NCI-H526 treated with DMSO at 0.1 percent for 48 hours (cell line): Measurements from ENCODE around the gene ACOT8.
A peak's percentile ranks its signal among the peaks of the same experiment; 100 is the strongest.
"Not testable (repeated sequence)": the region's sequence is repeated elsewhere in the genome, so short reads cannot be mapped to it uniquely, and the experiment has no call there.

Experiments
- DNase-seq: peaks from one replicate; lab custom pipeline; 2025; lab: John Stamatoyannopoulos, UW

ACOT8 gene

DNA sequence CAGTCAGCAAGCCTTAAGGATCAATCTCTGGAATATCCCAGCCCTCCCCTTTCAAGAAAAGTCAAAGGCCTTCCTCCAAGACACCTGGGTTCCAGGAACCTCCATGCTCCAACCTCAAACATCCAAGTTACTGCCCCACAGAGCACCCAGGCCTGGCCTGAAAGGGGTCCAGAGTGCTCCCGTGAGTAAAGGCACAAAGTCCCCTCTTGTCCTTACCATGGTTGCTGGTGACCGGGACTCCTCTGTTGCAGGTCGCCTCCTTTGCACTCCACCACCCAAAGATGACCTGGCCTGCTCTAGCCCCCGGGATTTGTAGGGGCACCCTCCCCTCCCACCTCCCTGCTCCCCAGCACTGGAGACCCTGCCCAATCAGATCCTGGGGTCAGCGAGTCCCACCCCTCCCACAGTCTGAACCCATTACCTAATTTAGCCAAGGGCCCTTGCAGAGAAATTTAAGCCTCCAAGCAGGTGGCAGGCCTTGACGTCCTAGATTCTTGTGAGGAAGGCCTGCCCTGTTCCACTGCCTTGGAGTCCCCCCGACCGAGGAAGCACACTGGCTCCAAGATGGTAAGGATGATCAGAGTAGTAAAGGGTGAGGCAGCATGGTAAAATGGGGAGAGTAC is 30.1 kb downstream of the ACOT8 start, which contains the start of gene TNNC2:
TSS of gene TNNC2 (minus strand) at position 283 of the 623 bp plus-strand sequence. CDS start at position 219, 64 bp downstream.
- no peak for DNase-seq

- no peak for DNase-seq
Measured at GRCh38 chr20:45826381-45827019, 30.7 kb downstream of the ACOT8 start.

DNA sequence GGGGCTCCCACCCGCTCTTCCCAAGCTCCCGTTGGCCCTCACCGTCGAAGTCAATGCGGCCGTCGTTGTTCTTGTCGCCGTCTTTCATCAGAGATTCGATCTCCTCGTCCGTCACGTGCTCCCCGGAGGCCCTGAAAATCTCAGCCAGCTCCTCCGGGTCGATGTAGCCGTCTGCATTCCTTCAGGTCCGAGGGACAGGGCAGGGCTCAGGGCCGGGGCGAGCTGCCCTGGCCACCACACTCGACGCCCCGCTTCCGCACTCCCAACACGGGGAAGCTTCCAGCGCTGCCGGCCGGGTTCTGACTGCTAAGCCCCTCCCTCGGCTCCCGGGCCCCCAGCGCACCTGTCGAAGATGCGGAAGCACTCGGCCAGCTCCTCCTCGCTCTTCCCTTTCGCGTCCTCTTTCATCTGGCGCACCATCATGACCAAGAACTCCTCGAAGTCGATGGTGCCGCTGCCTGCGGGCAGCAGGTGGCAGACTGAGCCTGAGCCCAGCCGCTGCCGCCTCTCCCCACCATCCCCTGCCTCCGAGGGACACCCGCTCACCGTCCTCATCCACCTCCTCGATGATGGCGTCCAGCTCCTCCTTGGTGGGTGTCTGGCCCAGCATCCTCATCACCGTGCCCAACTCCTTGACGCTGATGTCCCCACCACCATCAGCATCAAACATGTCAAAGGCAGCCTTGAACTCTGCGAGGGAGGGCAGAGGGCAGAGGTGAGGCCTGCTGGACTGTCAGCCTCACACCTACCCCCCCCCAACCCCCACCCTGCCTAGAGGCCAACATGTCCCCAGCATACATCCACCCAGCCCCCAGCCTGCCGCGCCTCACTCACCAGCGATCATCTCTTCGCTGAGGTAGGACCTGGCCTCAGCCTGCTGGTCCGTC is 33.0 kb downstream of the ACOT8 start:
- DNase-seq, result no peak

- DNase-seq, result peak; percentile 43
Measured at GRCh38 chr20:45822857-45823256, 34.3 kb downstream of the ACOT8 start.

DNA sequence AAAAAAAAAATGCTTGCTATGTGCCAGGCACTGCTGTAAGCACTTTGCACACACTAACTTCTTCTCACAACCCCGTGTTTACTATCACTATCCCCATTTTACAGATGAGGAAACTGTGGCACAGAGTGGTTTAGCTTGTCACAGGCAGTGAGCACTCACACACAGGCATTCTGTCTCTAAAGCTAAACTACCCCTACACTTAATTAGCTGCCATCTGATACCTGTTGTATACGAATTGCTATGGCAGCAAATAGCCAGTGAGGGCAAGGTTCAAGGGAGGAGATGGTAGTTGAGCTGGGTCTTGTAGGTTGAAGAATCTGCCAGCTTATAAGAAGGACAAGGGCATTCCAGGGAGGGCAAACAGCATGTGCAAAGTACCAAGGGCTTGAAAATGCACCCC is 35.2 kb downstream of the ACOT8 start:
- no peak for DNase-seq

GRCh38 chr20:45819466-45819865 is 37.7 kb downstream of the ACOT8 start:
- no peak for DNase-seq

DNA sequence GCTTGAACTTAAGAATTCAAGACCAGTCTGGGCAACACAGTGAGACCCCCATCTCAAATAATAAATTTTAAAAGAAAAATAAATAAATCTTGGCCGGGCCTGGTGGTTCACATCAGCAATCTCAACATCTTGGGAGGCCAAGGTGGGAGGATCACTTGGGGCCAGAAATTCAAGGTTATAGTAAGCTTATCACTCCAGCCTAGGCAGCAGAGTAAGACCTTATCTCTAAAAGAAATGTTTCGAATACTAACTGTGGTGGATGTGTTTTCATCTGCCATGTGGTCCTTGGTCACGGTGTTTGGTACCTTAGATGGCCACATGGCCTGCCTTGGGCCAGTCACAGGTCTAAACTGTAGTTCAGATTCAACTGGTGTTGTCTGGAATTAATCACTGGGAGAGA is 39.0 kb downstream of the ACOT8 start:
- no peak for DNase-seq

DNA sequence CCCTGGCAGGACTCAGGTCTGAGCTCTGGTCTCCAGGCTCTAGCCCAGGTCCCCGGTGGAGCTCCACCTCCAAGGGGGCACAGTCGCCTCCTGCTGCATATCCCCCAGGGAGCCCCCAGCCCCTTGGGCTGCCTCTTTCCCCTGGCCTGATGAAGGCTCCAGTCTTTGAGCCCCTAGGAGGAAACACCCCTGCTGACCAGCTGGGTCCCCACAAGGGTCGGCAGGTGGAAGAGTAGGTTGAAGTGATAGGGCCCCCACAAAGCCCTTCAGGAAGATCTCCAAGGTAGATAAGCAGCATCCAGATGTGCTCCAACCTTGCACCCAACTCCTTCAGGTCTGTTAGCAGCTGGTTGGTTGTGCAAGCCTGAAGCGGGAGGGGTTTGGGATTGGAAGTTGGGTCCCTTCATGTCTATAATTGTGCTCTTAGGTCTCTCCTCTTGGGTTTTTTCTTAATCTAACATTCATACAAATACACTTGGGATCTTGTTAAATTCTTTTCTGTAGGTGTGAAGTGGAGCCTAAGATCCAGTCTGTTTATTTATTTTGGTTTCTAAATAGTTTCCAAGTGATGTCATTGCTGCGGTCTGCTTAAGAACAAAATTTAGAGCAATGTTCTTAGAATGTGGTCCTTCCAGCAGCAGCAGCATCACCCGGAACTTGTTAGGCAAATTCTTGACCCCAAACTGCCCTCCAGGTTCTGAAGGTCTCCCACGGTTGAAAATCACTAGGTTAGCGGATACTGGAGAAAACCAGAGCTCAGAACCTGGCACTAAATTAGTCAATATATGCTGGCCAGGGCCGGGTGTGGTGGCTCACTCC is 39.6 kb downstream of the ACOT8 start:
- no peak for DNase-seq

- no peak for DNase-seq
Measured at GRCh38 chr20:45816951-45817350, 40.2 kb downstream of the ACOT8 start.

DNA sequence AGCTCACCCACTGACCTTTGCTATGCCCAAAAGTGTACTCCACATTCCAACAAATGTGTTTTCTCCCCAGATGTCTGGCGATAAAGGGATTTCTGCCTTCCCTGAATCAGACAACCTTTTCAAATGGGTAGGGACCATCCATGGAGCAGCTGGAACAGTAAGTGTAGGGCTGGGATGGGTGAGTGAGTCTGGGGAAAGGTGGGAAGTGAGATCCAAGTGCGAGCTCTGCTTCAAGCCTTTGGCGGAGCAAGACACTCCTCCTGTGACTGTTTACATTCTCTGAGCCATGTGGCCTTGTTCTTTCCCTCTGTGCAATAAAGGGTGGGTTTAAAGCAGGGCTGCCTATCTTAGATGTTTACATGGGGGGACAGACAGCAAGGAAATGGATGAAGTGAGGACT is 42.9 kb downstream of the ACOT8 start:
- DNase-seq, result no peak

- no peak for DNase-seq
Measured at GRCh38 chr20:45813489-45813888, 43.7 kb downstream of the ACOT8 start.

GRCh38 chr20:45813006-45813340 is 44.2 kb downstream of the ACOT8 start:
- DNase-seq, result no peak

DNA sequence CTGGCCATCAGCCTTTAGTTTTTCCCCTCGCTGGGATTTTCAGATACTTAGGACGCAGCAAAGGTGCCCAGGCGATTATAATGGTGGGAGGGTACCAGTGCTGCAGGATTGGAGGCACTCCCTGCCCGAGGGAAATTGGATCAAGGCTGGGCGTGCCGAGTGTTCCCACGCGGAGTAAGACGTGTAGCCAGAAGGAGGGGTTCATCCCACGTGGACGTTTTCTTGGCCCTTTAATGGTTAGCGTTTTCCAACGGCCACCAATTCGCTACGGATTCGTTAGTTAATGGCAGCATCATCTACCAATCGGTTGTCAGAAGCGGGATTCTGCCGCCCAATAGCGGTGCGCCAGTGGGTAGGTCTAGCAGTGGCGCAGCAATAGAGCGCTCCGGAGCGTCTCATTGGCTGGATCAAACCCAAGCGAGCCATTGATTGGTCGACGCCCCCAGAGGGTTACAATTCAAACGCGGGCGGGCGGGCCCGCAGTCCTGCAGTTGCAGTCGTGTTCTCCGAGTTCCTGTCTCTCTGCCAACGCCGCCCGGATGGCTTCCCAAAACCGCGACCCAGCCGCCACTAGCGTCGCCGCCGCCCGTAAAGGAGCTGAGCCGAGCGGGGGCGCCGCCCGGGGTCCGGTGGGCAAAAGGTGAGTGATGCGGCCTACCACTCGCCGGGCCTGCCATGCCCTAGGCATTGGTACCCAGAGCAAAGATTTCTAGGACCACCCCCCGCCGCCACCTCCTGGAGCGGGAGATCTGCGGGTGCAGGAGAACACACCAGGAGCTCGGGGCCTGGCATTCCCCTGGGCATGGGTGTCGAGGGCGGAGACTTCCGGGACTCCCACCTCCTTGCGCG is 44.8 kb downstream of the ACOT8 start, which contains the start of gene UBE2C:
TSS of gene UBE2C (plus strand) at position 488 of the 849 bp plus-strand sequence. CDS start at position 540, 52 bp downstream.
- peak; percentile 99 for DNase-seq

- DNase-seq, result no peak
Measured at GRCh38 chr20:45810191-45810970, 46.8 kb downstream of the ACOT8 start.

DNA sequence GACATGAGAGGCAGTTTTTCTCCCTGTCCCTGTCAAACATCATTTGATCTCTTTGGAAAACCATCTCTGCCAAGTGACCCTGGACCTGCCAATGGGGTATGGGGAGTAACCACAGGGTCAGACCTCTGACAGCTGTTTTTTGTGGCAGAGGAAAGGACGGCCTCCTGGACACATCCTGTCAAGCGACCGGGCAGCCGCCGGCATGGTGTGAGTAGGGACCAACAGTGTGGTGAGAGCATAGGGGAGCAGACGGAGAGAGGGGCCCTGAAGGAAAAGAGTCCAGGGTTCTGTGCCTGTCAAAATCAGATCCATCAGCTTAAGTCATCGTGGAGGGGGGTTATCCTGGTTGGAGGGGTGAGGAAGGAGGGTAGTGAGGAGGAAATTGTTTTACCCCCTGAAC is 55.3 kb downstream of the ACOT8 start:
- no peak for DNase-seq

DNA sequence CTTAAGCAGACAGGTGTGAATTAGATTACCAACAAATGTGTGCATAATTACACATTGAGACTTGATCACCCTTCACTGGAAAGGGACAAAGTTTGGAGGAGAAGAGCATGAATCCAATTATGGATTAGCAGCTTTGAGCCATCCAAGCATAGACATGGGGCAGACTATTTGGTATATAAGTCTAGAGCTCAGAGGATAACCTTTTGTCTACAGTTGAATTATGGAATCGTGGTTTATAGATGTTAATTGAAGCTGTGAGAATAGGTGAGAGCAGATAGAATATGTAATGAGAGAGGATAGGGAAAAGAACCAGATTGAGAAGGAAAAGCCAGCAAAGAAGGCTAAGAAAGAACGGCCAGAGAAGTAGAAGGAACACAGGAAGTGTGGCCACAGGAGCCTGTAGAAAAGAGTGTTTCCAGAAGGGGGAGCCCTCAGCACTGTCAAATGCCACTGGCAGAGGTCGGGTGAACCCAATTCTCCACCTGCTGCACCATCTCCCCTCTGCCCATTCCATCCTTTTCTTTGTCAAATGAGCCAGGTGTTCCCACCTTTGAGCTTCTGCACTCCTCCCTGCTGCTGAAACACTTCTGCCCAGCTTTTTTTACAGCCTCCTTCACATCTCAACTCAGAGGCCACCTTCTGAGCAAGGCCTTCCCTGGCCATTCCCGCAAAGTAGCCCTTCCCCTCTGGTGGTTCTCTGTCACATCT is 58.1 kb downstream of the ACOT8 start:
- peak; percentile 36 for DNase-seq

DNA sequence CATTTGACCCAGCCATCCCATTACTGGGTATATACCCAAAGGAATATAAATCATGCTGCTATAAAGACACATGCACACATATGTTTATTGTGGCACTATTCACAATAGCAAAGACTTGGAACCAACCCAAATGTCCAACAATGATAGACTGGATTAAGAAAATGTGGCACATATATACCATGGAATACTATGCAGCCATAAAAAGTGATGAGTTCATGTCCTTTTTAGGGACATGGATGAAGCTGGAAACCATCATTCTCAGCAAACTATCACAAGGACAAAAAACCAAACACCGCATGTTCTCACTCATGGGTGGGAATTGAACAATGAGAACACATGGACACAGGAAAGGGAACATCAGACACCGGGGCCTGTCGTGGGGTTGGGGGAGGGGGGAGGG is 59.2 kb downstream of the ACOT8 start:
- not testable (repeated sequence) for DNase-seq

DNA sequence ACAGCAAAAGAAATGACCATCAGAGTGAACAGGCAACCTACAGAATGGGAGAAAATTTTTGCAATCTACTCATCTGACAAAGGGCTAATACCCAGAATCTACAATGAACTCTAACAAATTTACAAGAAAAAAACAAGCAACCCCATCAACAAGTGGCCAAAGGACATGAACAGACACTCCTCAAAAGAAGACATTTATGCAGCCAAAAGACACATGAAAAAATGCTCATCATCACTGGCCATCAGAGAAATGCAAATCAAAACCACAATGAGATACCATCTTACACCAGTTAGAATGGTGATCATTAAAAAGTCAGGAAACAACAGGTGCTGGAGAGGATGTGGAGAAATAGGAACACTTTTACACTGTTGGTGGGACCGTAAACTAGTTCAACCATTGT is 59.7 kb downstream of the ACOT8 start:
- DNase-seq, result not testable (repeated sequence)

GRCh38 chr20:45796337-45797065 is 60.7 kb downstream of the ACOT8 start:
- DNase-seq, result no peak
